GM12891 (cell line): ENCODE results near the gene BAIAP2L2.

Experiments
- DNase-seq: peaks from one replicate; pipeline ENCODE4 v3.0.0; 2011; ENCODE audit warnings: low spot score; ENCODE audit not compliant: insufficient read length
- FAIRE-seq: peaks from 2 replicates; lab custom pipeline; 2011; peaks lifted over from hg19 to GRCh38; lab: Jason Lieb, UNC
- PAX5 ChIP-seq: IDR thresholded peaks from 2 replicates; pipeline ENCODE4 v1.6.1; 2011; ENCODE audit warnings: low read length, moderate library complexity, mild to moderate bottlenecking; ENCODE audit not compliant: insufficient read depth, severe bottlenecking
- POLR2A ChIP-seq: IDR thresholded peaks from 2 replicates; pipeline ENCODE4 v1.6.1; 2011; ENCODE audit warnings: low read depth, low read length, control low read depth
- POLR2AphosphoS5 ChIP-seq: IDR thresholded peaks from 2 replicates; pipeline ENCODE4 v1.6.1; 2011; ENCODE audit warnings: low read depth, low read length, control low read depth
- POU2F2 ChIP-seq: IDR thresholded peaks from 2 replicates; pipeline ENCODE4 v1.6.1; 2011; ENCODE audit warnings: low read depth, mild to moderate bottlenecking, control low read depth, low read length, moderate library complexity
- SPI1 ChIP-seq: IDR thresholded peaks from 2 replicates; pipeline ENCODE4 v1.6.1; 2011; ENCODE audit warnings: low read depth, low read length, control low read depth
- TAF1 ChIP-seq: IDR thresholded peaks from 2 replicates; pipeline ENCODE4 v1.6.1; 2011; ENCODE audit warnings: low read depth, low read length, control low read depth

The BAIAP2L2 gene

DNA sequence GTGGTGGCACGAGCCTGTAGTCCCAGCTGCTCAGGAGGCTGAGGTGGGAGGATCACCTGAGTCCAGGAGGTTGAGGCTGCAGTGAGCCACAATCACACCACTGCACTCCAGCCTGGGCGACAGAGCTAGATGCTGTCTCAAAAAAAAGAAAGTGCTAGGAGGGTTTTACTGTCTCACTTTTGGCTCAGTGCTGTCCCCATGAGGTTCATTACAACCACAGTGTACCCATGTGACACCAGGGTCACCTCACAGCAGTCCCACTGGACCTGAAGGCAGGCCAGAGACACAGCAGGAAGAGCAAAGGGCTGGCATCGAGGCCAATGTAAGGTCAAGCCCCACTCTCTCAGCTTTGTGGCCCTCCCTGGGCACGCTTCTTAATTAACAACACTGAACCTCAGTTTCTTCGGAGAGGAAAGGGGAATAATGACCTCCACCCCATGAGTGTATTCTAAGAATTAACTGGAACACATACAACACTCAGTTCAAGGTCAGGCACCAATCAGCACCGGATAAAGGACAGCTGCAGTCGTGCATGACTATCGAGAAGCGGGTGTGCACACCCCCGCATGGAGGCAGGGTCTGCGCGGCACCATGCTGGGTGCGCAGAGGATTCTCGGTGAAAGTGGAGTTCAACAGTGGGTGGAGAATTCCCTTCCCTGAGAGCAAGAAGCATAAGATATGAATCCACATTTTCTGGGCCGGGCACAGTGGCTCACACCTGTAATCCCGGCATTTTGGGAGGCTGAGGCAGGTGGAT lies 30.9 kb upstream of the BAIAP2L2 start:
- no peak for TF ChIP-seq SPI1
- no peak for TF ChIP-seq TAF1
- TF ChIP-seq POLR2AphosphoS5, result no peak
- TF ChIP-seq POLR2A, result no peak
- no peak for TF ChIP-seq POU2F2
- no peak for TF ChIP-seq PAX5
- FAIRE-seq, result no peak
- no peak for DNase-seq

DNA sequence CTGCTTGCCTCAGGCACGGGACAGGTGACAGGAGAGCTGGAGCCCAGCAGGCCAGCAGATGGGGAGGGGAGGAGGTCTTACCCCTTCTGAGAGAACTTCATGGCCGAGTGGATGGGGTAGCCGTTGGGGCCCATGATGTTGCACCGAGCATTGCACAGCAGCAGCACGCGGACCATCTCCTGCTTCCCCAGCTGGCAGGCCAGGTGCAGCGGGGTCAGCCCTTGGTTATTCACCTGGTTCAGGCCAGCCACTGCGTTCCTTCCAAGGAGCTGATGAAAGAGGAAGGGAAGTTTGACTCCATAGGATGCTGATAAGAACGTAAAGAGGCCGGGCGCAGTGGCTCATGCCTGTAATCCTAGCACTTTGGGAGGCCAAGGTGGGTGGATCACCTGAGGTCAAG lies 29.4 kb upstream of the BAIAP2L2 start:
- no peak for DNase-seq
- FAIRE-seq, result no peak
- TF ChIP-seq POU2F2, result no peak
- TF ChIP-seq PAX5, result no peak
- no peak for TF ChIP-seq TAF1
- no peak for TF ChIP-seq SPI1
- TF ChIP-seq POLR2AphosphoS5, result no peak
- TF ChIP-seq POLR2A, result no peak

DNA sequence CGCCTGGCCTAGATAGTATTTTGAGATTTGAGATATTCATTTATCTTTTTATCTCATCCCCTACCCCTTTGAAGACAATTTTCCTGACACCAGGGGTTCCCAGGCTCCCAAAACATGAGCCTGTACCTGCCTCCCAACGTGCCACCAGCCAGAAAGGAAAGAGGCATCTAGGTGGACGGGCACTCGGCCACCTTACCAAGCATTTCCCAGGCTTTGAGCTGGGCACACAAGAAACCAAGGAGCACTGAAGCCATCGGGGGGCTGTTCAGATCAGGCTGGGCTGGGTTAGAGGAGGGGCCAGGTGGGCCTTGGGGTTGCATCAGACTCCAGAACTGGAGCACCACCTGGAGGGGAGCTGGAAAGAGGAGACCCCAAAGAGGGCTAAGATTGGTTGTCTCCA lies 28.5 kb upstream of the BAIAP2L2 start:
- no peak for TF ChIP-seq PAX5
- no peak for TF ChIP-seq TAF1
- FAIRE-seq (no peak), DNase-seq (no peak)

DNA sequence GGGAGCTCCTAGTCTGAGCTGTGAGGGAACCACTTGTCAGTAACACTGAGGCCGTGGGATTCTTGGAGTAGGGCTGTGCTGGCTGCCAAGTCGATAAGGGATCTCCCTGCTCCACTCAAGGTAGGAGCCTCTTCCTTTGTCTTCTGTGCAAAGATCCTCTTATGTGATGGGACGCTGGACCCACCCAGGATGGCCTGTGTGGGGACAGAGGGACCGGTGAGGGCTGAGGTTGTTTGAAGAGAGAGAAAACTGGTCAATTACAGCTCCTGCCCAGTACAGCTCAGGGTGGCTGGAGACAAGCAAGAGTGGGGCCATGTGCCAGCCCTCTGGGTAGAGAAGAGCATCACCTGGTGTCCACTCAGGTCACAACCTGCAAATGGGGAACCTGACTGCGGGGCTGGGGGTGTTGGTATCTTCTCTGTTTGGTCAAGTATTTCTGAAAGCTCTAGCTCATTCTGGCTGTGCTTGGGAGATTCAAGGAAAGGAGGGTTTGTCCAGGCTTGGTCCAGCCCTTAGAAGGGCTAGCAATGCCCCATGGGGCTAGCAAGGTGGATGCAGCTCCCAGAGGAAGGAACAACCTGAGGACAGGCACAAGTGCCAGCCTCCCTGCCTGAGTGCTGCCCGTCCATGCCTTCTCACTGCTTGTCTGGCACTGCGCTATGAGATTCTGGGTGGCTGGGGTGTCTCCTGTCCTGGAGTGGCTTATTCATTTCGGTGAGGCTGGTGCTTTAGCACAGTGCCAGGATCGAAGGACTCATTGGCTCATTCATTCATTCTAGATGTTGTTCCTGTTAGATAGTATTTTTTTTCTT lies 27.6 kb upstream of the BAIAP2L2 start:
- FAIRE-seq (no peak), DNase-seq (no peak)
- no peak for TF ChIP-seq PAX5
- no peak for TF ChIP-seq POU2F2
- no peak for TF ChIP-seq TAF1
- no peak for TF ChIP-seq POLR2AphosphoS5
- TF ChIP-seq POLR2A, result no peak
- TF ChIP-seq SPI1, result no peak

DNA sequence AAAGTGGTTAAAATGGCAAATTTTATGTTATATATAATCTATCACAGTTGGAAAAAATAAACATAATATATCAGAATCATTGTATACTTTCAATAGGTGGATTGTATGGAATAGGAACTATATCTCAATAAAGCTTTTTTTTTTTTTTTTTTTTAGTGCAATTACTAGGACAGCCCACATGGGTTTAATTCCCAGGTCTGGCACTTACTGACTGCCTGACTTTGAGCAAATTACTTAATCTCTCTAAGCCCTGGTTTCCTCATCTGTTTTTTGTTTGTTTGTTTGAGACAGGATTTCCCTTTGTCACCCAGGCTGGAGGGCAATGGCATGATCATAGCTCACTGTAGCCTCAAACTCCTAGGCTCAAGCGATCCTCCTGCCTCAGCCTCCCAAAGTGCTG lies 26.1 kb upstream of the BAIAP2L2 start:
- TF ChIP-seq SPI1 (no peak), POLR2A (no peak), PAX5 (no peak), POU2F2 (no peak), TAF1 (no peak), POLR2AphosphoS5 (no peak)
- FAIRE-seq (no peak), DNase-seq (no peak)

DNA sequence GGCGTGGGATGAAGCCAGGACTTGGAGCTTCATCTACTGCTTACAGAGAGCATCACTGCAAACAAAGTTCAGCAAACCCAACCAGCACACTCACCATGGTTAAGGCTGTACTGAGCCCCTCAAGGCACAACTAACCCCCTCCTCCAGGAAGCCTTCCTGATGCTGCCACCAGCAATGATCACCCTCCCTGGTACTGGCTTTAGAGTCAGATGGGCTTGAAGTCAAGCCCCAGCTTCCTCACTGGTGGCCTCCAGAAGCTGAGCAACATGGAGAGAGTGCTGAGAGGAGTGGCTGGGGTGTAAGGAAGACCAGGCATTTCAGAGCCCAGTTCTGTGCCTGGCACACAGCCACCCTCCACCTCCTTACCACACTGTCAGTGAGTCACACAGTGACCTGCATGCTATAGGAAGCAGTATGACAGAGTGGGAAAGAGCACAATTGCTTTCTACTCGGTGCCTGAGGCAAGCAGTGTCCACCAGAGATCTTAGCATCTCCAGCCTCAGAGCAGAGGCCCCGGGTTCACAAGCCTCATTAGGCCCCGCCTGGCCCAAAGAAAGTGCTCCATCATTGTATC lies 24.7 kb upstream of the BAIAP2L2 start:
- TF ChIP-seq TAF1 (no peak), PAX5 (no peak), SPI1 (no peak), POLR2AphosphoS5 (no peak), POLR2A (no peak), POU2F2 (no peak)
- DNase-seq, result no peak

DNA sequence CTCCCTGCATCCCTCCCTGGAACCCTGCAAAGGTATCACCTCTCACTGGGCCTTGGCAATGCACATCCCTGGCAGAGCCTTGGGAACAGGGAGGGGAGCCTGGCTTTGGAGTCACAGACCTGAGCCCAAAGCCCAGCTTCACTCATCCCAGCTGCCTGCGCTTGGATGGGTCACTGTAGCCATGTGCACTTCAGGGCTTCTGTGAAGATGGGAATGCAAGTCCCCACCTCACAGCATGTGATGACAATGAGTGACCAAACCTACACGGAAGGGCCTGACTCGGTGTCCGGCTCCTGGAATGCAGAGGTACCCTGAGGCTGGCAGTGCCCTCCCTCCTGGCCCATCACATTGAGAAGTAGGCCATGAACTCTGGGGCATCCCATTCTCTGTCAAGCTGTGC lies 22.8 kb upstream of the BAIAP2L2 start:
- no peak for TF ChIP-seq SPI1
- TF ChIP-seq TAF1, result no peak
- TF ChIP-seq PAX5, result no peak
- TF ChIP-seq POLR2A, result no peak
- no peak for TF ChIP-seq POLR2AphosphoS5
- TF ChIP-seq POU2F2, result no peak
- DNase-seq, result peak; percentile 5
- FAIRE-seq, result no peak

More for the DNA sequence above, 24.7 kb upstream of the BAIAP2L2 start:
- FAIRE-seq, result no peak

DNA sequence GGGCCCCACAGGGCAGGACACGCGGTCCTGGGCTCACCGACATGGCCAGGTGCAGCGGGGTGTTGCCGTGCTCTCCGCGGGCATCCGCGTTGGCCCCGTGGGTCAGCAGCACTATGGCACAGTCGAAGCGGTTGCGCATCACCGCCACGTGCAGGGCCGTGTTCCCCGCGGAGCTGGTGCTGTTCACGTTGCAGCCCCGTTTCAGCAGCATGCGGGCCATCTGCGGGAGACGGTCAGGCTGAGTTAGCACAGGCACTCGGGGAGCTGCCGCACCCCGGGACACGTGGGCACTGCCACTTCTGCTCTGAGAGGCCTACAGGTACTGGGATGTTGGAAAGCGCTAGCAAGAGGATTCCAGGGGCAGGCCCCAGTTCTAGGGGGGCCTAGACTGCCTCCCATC lies 22.3 kb upstream of the BAIAP2L2 start:
- TF ChIP-seq POU2F2, result no peak
- TF ChIP-seq SPI1, result no peak
- no peak for TF ChIP-seq POLR2A
- TF ChIP-seq PAX5, result no peak
- TF ChIP-seq POLR2AphosphoS5, result no peak
- TF ChIP-seq TAF1, result no peak
- DNase-seq (no peak), FAIRE-seq (no peak)

DNA sequence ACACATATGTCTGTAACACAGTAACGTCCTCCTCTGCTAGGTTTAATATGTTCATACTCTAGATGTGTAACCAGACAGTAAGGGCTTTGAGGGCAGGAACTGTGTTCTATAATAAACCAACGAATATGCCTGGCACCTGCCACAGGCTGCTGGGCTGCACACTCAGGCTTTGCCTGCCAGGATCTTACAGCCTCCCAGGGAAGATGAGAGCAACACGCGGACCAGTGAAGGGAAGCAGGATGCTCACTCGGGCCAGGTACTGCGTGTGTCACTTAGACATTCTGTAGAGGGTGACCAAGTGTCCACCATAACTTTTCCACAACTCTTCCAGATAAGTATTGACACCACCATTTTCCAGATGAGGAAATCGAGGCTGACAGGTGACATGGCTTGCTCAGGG lies 21.7 kb upstream of the BAIAP2L2 start:
- TF ChIP-seq TAF1 (no peak), POLR2A (no peak), PAX5 (no peak), POLR2AphosphoS5 (no peak), POU2F2 (no peak), SPI1 (no peak)
- no peak for DNase-seq
- FAIRE-seq, result no peak

DNA sequence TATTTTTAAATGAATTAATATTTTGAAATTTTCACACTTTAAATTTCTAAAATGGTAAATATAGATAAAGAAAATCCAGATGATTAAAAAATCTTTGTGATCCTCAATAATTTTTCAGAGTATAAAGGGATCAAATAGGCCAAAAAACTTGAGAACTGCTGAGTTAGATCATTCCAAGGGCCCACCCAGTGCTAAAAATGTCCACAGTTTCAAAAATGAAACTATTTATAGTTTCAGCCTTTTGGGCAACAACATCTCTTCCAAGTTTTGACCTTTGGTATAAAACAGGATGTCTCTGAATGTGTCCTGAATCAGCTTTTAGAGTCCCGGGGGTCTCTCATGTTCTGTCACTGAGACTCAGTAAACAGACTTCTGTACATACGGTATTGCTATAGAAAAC lies 20.9 kb upstream of the BAIAP2L2 start:
- TF ChIP-seq POLR2AphosphoS5 (no peak), TAF1 (no peak)
- FAIRE-seq, result no peak
- DNase-seq, result no peak
